HG03103 (cell line): ENCODE results near the gene MEF2A.
"Not testable (repeated sequence)": the region's sequence is repeated elsewhere in the genome, so short reads cannot be mapped to it uniquely, and the experiment has no call there.

Source experiments
- ATAC-seq: cut with Tn5 transposase; IDR thresholded peaks from one replicate; pipeline ENCODE4 v1.9.1; 2021; ENCODE audit warnings: low read depth; ENCODE audit not compliant: unreplicated experiment

Gene MEF2A

GRCh38 chr15:99634576-99634975 is 68.8 kb downstream of the MEF2A start:
- no peak for ATAC-seq

- ATAC-seq, result no peak
These were observed 69.4 kb downstream of the MEF2A start for GRCh38 chr15:99635145-99635544.

- no peak for ATAC-seq
These were observed 70.0 kb downstream of the MEF2A start for GRCh38 chr15:99635794-99636193.

- ATAC-seq, result no peak
These were observed 79.2 kb downstream of the MEF2A start for GRCh38 chr15:99644913-99645542.

GRCh38 chr15:99645543-99645935 is 79.8 kb downstream of the MEF2A start:
- ATAC-seq, result no peak

- no peak for ATAC-seq
These were observed 80.2 kb downstream of the MEF2A start for GRCh38 chr15:99645951-99646350.

GRCh38 chr15:99651023-99651807 is 85.4 kb downstream of the MEF2A start:
- no peak for ATAC-seq

GRCh38 chr15:99656205-99656604 is 90.4 kb downstream of the MEF2A start:
- ATAC-seq, result no peak

- ATAC-seq, result no peak
These were observed 92.2 kb downstream of the MEF2A start for GRCh38 chr15:99657996-99658395.

- no peak for ATAC-seq
These were observed 97.1 kb downstream of the MEF2A start for GRCh38 chr15:99662903-99663302.

- not testable (repeated sequence) for ATAC-seq
These were observed 100.3 kb downstream of the MEF2A start for GRCh38 chr15:99666073-99666472.

GRCh38 chr15:99668533-99669182 is 102.9 kb downstream of the MEF2A start:
- ATAC-seq, result no peak

GRCh38 chr15:99669250-99669649 is 103.5 kb downstream of the MEF2A start:
- ATAC-seq, result no peak

- ATAC-seq, result no peak
These were observed 106.3 kb downstream of the MEF2A start for GRCh38 chr15:99671926-99672635.

- ATAC-seq, result no peak
These were observed 107.3 kb downstream of the MEF2A start for GRCh38 chr15:99673111-99673510.

- no peak for ATAC-seq
These were observed 108.5 kb downstream of the MEF2A start for GRCh38 chr15:99674279-99674678.

GRCh38 chr15:99677540-99678134 is 111.9 kb downstream of the MEF2A start:
- peak; percentile 55 for ATAC-seq

GRCh38 chr15:99680276-99680675 is 114.5 kb downstream of the MEF2A start:
- ATAC-seq, result no peak

- ATAC-seq, result no peak
These were observed 116.2 kb downstream of the MEF2A start for GRCh38 chr15:99681990-99682389.

- ATAC-seq, result no peak
These were observed 116.7 kb downstream of the MEF2A start for GRCh38 chr15:99682455-99682854.
